ENCODE results near the gene PRKCA. TPM values are rescaled to one million over a fixed set of nuclear protein-coding genes. Genes with fewer than 3 reads are reported as not detected.

Gene PRKCA
- total and polyA plus RNA-seq, 9 of the 15 experiments (the other 6 are each of a cell fraction or from before 2014, with no cell fraction given) = 3.2 to 33.0 (median 17.8) TPM

DNA sequence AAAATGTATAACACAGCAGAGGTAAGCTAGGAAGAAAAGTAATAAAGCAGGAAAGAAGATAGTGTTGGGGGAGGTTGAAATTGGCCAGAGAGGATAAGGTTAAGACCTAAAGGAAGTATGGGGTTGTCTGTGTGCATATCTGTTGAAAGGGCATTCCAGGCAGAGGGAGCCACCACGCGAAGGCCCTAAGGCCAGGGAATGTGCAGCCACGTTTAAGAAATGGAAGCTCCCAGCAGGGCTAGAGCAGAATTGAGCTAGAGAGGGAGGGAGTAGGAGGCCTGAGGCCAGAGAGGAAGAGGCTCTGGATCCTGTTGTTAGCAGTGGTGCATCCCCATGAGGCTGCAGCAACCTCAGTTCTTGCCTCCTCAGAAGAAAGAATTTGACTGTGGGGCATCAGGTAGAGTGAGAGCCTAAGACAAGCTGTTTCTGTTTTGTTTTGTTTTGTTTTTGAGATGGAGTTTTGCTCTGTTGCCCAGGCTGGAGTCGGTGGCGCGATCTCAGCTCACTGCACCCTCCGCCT lies 473.5 kb downstream of the PRKCA start (continued):
- no peak for TF ChIP-seq MLX (CRISPR knock-in tag; conservative IDR thresholded peaks at IDR 0.05)
- no peak for TF ChIP-seq HDGF (IDR thresholded peaks at IDR 0.05)
- TF ChIP-seq ZNF436 (CRISPR knock-in tag; IDR thresholded peaks at IDR 0.05) = no peak

DNA sequence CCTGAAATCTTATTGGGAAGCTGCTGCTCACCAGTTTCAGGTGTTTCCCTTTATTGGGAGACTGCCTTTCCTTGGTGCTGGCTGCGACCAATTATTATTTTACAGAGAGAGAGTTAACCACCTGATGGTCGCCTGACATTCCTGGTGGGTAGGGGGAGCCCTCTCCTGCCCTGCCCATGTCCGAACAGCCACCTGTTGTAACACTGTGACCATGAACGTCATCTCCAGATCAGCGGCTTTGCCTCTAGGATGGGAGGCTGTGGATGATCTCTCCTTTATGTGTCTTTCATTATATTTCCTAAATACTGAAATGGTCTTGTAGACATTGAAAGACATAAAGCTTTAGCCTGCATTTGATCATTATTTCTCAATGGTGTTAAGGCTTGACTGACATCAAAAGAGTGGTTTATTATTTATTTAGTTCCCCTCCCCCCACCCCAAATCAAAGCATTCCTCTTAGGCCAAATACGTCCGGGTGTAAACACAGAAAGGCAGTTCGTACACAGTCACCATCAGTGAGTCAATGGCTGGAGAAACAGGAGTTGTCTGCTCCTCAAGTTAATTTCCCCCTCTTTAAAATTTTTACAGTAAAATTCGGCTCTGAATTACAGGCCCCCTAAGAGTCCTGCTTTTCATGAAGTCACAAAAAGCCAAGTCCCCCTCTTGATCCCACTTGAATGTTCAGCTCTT lies 474.7 kb downstream of the PRKCA start:
- CTCF ChIA-PET (ENCODE audit: low intra/inter-chr PET ratio) = no interaction called here

More for the DNA sequence above, 474.7 kb downstream of the PRKCA start:
- FAIRE-seq = no peak
- no TSS peak for BruUV-seq (replicated peaks)
- H3K4me2 ChIP-seq (ENCODE audit: insufficient read depth, low read length) = no peak overlapping the region
- H2AFZ ChIP-seq (ENCODE audit: low read depth, low read length) = no peak overlapping the region
- no peak overlapping the region for H3K27ac ChIP-seq (ENCODE audit: extremely low read depth, low read depth, low read length)
- 87% methylated on average over 9 of the region's 9 CpGs for WGBS (ENCODE audit: insufficient coverage, low coverage, missing lambda C conversion rate)
- no peaks in the 10 kb centered on the region for H3K79me2 ChIP-seq (ENCODE audit: control insufficient read depth, insufficient read depth, low read length)
- peaks cover 24% of the 10 kb centered on the region; the same call in 1 of the 3 replicates for H3K36me3 ChIP-seq (ENCODE audit: control insufficient read depth, insufficient read depth, low read length)
- DNase-seq (ENCODE audit: extremely low read depth in 1 of 4, low spot score in 3 of 4) = no peak
- no peaks in the 10 kb centered on the region for H3K9me3 ChIP-seq (replicated peaks; ENCODE audit: control insufficient read depth, insufficient read depth, low read depth, low read length)
- no peak for ATAC-seq
- no peak overlapping the region for H3K4me3 ChIP-seq
- no peaks in the 10 kb centered on the region for H3K27me3 ChIP-seq (ENCODE audit: control insufficient read depth in 2 of 2, insufficient read depth in 2 of 2, low read length in 2 of 2)
- in situ Hi-C loops (cut with MboI) (no loop called here), intact Hi-C loops (cut with micrococcal nuclease) (no loop called here)
- no peak overlapping the region for H3K9ac ChIP-seq (ENCODE audit: insufficient read depth in 1 of 2, low read depth in 2 of 2, low read length in 2 of 2)
- H4K20me1 ChIP-seq (replicated peaks; ENCODE audit: control insufficient read depth, insufficient read depth, low read length) = no peaks in the 10 kb centered on the region
- H3K4me1 ChIP-seq (replicated peaks in 1 of 2; ENCODE audit: control insufficient read depth in 2 of 2, insufficient read depth in 2 of 2, low read length in 2 of 2) = no peaks in the 10 kb centered on the region
- TF ChIP-seq RBBP5 (IDR thresholded peaks at IDR 0.05; ENCODE audit: borderline replicate concordance, insufficient read depth, low read length, poor library complexity, severe bottlenecking) (no peak), ZNF184 (CRISPR knock-in tag; IDR thresholded peaks at IDR 0.05) (no peak)
- TF ChIP-seq, protein P1, sequence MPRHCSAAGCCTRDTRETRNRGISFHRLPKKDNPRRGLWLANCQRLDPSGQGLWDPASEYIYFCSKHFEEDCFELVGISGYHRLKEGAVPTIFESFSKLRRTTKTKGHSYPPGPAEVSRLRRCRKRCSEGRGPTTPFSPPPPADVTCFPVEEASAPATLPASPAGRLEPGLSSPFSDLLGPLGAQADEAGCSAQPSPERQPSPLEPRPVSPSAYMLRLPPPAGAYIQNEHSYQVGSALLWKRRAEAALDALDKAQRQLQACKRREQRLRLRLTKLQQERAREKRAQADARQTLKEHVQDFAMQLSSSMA (CRISPR knock-in tag; IDR thresholded peaks at IDR 0.05) = no peak
- TF ChIP-seq, protein P2, sequence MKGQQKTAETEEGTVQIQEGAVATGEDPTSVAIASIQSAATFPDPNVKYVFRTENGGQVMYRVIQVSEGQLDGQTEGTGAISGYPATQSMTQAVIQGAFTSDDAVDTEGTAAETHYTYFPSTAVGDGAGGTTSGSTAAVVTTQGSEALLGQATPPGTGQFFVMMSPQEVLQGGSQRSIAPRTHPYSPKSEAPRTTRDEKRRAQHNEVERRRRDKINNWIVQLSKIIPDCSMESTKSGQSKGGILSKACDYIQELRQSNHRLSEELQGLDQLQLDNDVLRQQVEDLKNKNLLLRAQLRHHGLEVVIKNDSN (CRISPR knock-in tag; IDR thresholded peaks at IDR 0.05) = no peak
- POLR2A ChIA-PET = interaction anchor here (0.8 kb wide), 1 partner anchor 873 kb away, joined by 3 read pairs; no protein-coding TSS in a partner anchor
- H3K9me1 ChIP-seq (ENCODE audit: control insufficient read depth, insufficient read depth, low read length) = no peaks in the 10 kb centered on the region

All from K562 (cell line).